Measurements from ENCODE around the gene PPP6R2. TPM values are rescaled to one million over a fixed set of nuclear protein-coding genes. Genes with fewer than 3 reads are reported as not detected.

Gene PPP6R2
- polyA plus RNA-seq, 1 donor (not counting 4 experiments of a cell fraction or from before 2014, with no cell fraction given): 19.8 TPM

GRCh38 chr22:50400406-50400805, 57.3 kb downstream of the PPP6R2 start:
- no peaks in the 10 kb centered on the region for H3K9me1 ChIP-seq (ENCODE audit: control insufficient read depth, extremely low read depth, insufficient read depth, low read length)
- DNase-seq (ENCODE audit: low read depth, low spot score) (no peak), FAIRE-seq (no peak)
- H3K27me3 ChIP-seq (ENCODE audit: control insufficient read depth, extremely low read depth, insufficient read depth, low read length): no peaks in the 10 kb centered on the region
- H2AFZ ChIP-seq (ENCODE audit: control insufficient read depth, low read length): no peak overlapping the region
- dilution Hi-C loops (cut with MboI; ENCODE audit: extremely low pct_ligation_motif_present, low sequenced_read_pairs): no loop called here
- no peak overlapping the region for H3K4me2 ChIP-seq (ENCODE audit: control insufficient read depth, extremely low read depth, insufficient read depth, low read depth, low read length)
- H4K20me1 ChIP-seq (ENCODE audit: control insufficient read depth, extremely low read depth, insufficient read depth, low read length): no peaks in the 10 kb centered on the region
- H3K9ac ChIP-seq (ENCODE audit: control insufficient read depth, extremely low read depth, insufficient read depth, low read length): no peak overlapping the region
- H3K36me3 ChIP-seq (ENCODE audit: control insufficient read depth in 2 of 2, extremely low read depth in 1 of 2, insufficient read depth in 2 of 2, low read length in 2 of 2): peaks cover 6 to 17% of the 10 kb centered on the region in 2 experiments
- H3K4me3 ChIP-seq (ENCODE audit: control insufficient read depth in 2 of 3, extremely low read depth in 1 of 3, insufficient read depth in 2 of 3, low read depth in 1 of 3, low read length in 3 of 3): no peak overlapping the region
- H3K79me2 ChIP-seq (ENCODE audit: control insufficient read depth, insufficient read depth, low read length): peaks cover 8% of the 10 kb centered on the region
- H3K4me1 ChIP-seq (ENCODE audit: control insufficient read depth, extremely low read depth, insufficient read depth, low read length): no peaks in the 10 kb centered on the region
- TF ChIP-seq, protein P1, sequence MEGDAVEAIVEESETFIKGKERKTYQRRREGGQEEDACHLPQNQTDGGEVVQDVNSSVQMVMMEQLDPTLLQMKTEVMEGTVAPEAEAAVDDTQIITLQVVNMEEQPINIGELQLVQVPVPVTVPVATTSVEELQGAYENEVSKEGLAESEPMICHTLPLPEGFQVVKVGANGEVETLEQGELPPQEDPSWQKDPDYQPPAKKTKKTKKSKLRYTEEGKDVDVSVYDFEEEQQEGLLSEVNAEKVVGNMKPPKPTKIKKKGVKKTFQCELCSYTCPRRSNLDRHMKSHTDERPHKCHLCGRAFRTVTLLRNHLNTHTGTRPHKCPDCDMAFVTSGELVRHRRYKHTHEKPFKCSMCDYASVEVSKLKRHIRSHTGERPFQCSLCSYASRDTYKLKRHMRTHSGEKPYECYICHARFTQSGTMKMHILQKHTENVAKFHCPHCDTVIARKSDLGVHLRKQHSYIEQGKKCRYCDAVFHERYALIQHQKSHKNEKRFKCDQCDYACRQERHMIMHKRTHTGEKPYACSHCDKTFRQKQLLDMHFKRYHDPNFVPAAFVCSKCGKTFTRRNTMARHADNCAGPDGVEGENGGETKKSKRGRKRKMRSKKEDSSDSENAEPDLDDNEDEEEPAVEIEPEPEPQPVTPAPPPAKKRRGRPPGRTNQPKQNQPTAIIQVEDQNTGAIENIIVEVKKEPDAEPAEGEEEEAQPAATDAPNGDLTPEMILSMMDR (optimal IDR thresholded peaks at IDR 0.05 in 1 of 3, IDR thresholded peaks at IDR 0.05 in 1 of 3, conservative IDR thresholded peaks at IDR 0.05 in 1 of 3; ENCODE audit: extremely low read depth in 1 of 3, insufficient read depth in 2 of 3, low read length in 3 of 3): no peak
- TF ChIP-seq EZH2 (IDR thresholded peaks at IDR 0.05; ENCODE audit: low read length): no peak
- no peak overlapping the region for H3K27ac ChIP-seq (ENCODE audit: control insufficient read depth, insufficient read depth, low read length)
- no peaks in the 10 kb centered on the region for H3K9me3 ChIP-seq (ENCODE audit: control insufficient read depth, low read depth, low read length)

- no peaks in the 10 kb centered on the region for H3K4me1 ChIP-seq (ENCODE audit: control insufficient read depth, extremely low read depth, insufficient read depth, low read length)
- no peak for FAIRE-seq
- TF ChIP-seq, protein P1 (optimal IDR thresholded peaks at IDR 0.05 in 1 of 3, IDR thresholded peaks at IDR 0.05 in 1 of 3, conservative IDR thresholded peaks at IDR 0.05 in 1 of 3; ENCODE audit: extremely low read depth in 1 of 3, insufficient read depth in 2 of 3, low read length in 3 of 3): no peak
- DNase-seq (ENCODE audit: low read depth, low spot score): no peak
- H3K36me3 ChIP-seq (ENCODE audit: control insufficient read depth in 2 of 2, extremely low read depth in 1 of 2, insufficient read depth in 2 of 2, low read length in 2 of 2): peaks cover 6 to 17% of the 10 kb centered on the region in 2 experiments
- H3K4me2 ChIP-seq (ENCODE audit: control insufficient read depth, extremely low read depth, insufficient read depth, low read depth, low read length): no peak overlapping the region
- H4K20me1 ChIP-seq (ENCODE audit: control insufficient read depth, extremely low read depth, insufficient read depth, low read length): no peaks in the 10 kb centered on the region
- H3K27ac ChIP-seq (ENCODE audit: control insufficient read depth, insufficient read depth, low read length): no peak overlapping the region
- no peak overlapping the region for H3K4me3 ChIP-seq (ENCODE audit: control insufficient read depth in 2 of 3, extremely low read depth in 1 of 3, insufficient read depth in 2 of 3, low read depth in 1 of 3, low read length in 3 of 3)
- no peaks in the 10 kb centered on the region for H3K9me1 ChIP-seq (ENCODE audit: control insufficient read depth, extremely low read depth, insufficient read depth, low read length)
- dilution Hi-C loops (cut with MboI; ENCODE audit: extremely low pct_ligation_motif_present, low sequenced_read_pairs): no loop called here
- no peak overlapping the region for H3K9ac ChIP-seq (ENCODE audit: control insufficient read depth, extremely low read depth, insufficient read depth, low read length)
- H3K9me3 ChIP-seq (ENCODE audit: control insufficient read depth, low read depth, low read length): no peaks in the 10 kb centered on the region
- H3K79me2 ChIP-seq (ENCODE audit: control insufficient read depth, insufficient read depth, low read length): peaks cover 8% of the 10 kb centered on the region
- no peak overlapping the region for H2AFZ ChIP-seq (ENCODE audit: control insufficient read depth, low read length)
- no peaks in the 10 kb centered on the region for H3K27me3 ChIP-seq (ENCODE audit: control insufficient read depth, extremely low read depth, insufficient read depth, low read length)
These were observed 57.8 kb downstream of the PPP6R2 start for GRCh38 chr22:50400931-50401330.

All from keratinocyte (primary cell).